Skin of body (tissue), 2 donors: Measurements from ENCODE around the gene PRSS57. TPM values are rescaled to one million over a fixed set of nuclear protein-coding genes. Genes with fewer than 3 reads are reported as not detected.

ENCODE experiments used
- DNase-seq: peaks from one replicate; lab custom pipeline; 2025; lab: John Stamatoyannopoulos, UW
- total RNA-seq: library from RNA; depleted of rRNA; stranded (reverse); fragments of >200 nt; gene quantifications from one replicate; pipeline ENCODE4 v1.2.3, GENCODE V29; 2014

The PRSS57 gene
- total RNA-seq, 1 donor from 2014 or later = 0.69 TPM

GRCh38 chr19:694481-695351 is 536 bp downstream of the PRSS57 start:
- no peak for DNase-seq

GRCh38 chr19:690203-690602 is 5.0 kb downstream of the PRSS57 start:
- DNase-seq = no peak

GRCh38 chr19:688992-689391 is 6.3 kb downstream of the PRSS57 start:
- DNase-seq = no peak

- DNase-seq = no peak
These were observed 7.0 kb downstream of the PRSS57 start for GRCh38 chr19:688214-688613.

- no peak for DNase-seq
These were observed 7.6 kb downstream of the PRSS57 start for GRCh38 chr19:687569-688166.

- DNase-seq = no peak
These were observed 8.5 kb downstream of the PRSS57 start for GRCh38 chr19:686589-687297.

GRCh38 chr19:685454-685931 is 9.8 kb downstream of the PRSS57 start:
- no peak for DNase-seq

GRCh38 chr19:682678-683320 is 12.5 kb downstream of the PRSS57 start:
- DNase-seq = no peak

GRCh38 chr19:681029-682019 is 13.9 kb downstream of the PRSS57 start:
- DNase-seq = no peak

GRCh38 chr19:680287-681028 is 14.8 kb downstream of the PRSS57 start:
- DNase-seq = peak; percentile 99

GRCh38 chr19:679418-680286 is 15.6 kb downstream of the PRSS57 start:
- peak; percentile 84 for DNase-seq

- peak; percentile 53 for DNase-seq
These were observed 16.4 kb downstream of the PRSS57 start for GRCh38 chr19:678791-679388.

- DNase-seq = no peak
These were observed 17.4 kb downstream of the PRSS57 start for GRCh38 chr19:677601-678436.

GRCh38 chr19:677201-677600 is 18.1 kb downstream of the PRSS57 start:
- DNase-seq = peak; percentile 71

GRCh38 chr19:676339-677105 is 18.7 kb downstream of the PRSS57 start, which contains the start of gene FSTL3:
Gene FSTL3, plus strand, starts transcription at chr19:676392. Its CDS starts 32 bp downstream, at chr19:676424.
- DNase-seq = no peak

GRCh38 chr19:676007-676338 is 19.3 kb downstream of the PRSS57 start:
- DNase-seq = no peak
